ENCODE results near the gene LRRC61.

LRRC61 gene

GRCh38 chr7:150345012-150345411 lies 21.9 kb downstream of the LRRC61 start:
- H3K4me3 ChIP-seq (ENCODE audit: low read length) = no peak overlapping the region
- TF ChIP-seq, protein P1, sequence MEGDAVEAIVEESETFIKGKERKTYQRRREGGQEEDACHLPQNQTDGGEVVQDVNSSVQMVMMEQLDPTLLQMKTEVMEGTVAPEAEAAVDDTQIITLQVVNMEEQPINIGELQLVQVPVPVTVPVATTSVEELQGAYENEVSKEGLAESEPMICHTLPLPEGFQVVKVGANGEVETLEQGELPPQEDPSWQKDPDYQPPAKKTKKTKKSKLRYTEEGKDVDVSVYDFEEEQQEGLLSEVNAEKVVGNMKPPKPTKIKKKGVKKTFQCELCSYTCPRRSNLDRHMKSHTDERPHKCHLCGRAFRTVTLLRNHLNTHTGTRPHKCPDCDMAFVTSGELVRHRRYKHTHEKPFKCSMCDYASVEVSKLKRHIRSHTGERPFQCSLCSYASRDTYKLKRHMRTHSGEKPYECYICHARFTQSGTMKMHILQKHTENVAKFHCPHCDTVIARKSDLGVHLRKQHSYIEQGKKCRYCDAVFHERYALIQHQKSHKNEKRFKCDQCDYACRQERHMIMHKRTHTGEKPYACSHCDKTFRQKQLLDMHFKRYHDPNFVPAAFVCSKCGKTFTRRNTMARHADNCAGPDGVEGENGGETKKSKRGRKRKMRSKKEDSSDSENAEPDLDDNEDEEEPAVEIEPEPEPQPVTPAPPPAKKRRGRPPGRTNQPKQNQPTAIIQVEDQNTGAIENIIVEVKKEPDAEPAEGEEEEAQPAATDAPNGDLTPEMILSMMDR (IDR thresholded peaks at IDR 0.05; ENCODE audit: insufficient read depth, low read depth, low read length, missing control alignments) = no peak
- DNase-seq (ENCODE audit: low read depth) = no peak

DNA sequence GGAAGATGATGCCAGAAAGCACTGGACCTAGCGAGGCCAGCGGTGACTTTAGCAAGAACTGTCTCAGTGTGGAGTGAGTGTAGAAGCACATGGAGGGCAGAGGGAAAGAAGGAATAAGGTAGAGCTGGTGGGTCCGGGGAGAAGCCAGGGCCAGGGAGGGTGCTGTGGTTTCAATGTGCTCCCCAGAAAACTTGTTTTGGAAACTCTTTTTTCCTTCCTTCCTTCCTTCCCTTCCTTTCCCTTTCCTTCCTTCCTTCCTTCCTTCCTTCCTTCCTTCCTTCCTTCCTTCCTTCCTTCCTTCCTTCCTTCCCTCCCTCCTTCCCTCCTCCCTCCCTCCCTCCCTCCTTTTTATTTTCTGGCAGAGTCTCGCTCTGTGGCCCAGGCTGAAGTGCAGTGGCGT lies 23.8 kb downstream of the LRRC61 start:
- no peak for DNase-seq (ENCODE audit: low read depth)
- TF ChIP-seq, protein P1 (IDR thresholded peaks at IDR 0.05; ENCODE audit: insufficient read depth, low read depth, low read length, missing control alignments) = no peak
- no peak overlapping the region for H3K4me3 ChIP-seq (ENCODE audit: low read length)

- TF ChIP-seq, protein P1 (IDR thresholded peaks at IDR 0.05; ENCODE audit: insufficient read depth, low read depth, low read length, missing control alignments) = no peak
- no peak for DNase-seq (ENCODE audit: low read depth)
- no peak overlapping the region for H3K4me3 ChIP-seq (ENCODE audit: low read length)
Observed at GRCh38 chr7:150351587-150352194, 28.5 kb downstream of the LRRC61 start.

GRCh38 chr7:150355666-150356059 lies 32.5 kb downstream of the LRRC61 start:
- no peak overlapping the region for H3K4me3 ChIP-seq (ENCODE audit: low read length)
- DNase-seq (ENCODE audit: low read depth) = no peak
- TF ChIP-seq, protein P1 (IDR thresholded peaks at IDR 0.05; ENCODE audit: insufficient read depth, low read depth, low read length, missing control alignments) = no peak

DNA sequence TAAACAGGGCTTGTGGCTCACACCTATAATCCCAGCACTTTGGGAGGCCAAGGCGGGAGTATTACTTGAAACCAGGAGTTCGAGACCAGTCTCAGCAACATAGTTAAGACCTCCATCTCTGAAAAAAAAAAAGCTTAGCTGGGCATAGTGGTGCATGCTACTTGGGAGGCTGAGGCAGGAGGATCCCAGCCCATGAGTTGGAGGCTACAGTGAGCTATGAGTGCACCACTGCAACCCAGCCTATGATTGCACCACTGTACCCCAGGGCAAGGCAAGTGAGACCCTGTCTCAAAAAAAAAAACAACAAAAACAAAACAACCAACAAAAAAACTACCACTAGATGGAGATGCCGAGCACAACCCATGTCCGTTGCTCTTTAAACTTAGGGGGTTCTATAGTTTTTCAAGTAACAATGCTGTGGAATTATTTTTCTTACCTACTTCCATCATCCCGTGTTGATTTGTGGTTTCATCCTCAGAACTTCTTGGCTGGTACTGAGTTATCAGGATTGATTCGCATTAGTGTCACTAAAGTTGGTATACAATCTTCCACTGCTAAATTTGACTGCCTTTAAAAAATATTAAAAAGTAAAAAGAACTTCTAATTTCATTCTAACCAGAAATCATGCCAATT lies 33.2 kb downstream of the LRRC61 start:
- peak; percentile 31 for DNase-seq (ENCODE audit: low read depth)
- TF ChIP-seq, protein P1 (IDR thresholded peaks at IDR 0.05; ENCODE audit: insufficient read depth, low read depth, low read length, missing control alignments) = peak; percentile 69
- no peak overlapping the region for H3K4me3 ChIP-seq (ENCODE audit: low read length)

DNA sequence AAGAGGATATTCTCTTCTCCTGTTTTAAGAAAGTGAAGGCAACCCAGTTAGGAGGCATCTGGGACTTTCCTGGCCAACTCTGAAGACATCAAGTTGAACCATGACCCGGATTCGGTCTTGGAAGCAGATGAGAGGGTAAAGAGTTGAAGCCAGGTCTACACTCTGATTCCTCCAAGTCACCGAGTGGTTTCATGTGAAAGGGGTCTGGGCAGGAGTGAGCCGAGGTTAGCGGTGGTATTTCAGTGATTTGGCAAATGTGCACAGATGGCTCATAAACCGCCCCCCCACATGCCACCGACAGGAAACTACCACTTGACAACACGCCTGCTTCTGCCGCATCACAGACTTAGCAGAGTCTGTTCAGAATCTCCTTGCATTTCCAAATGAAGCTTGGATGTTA lies 34.1 kb downstream of the LRRC61 start:
- DNase-seq (ENCODE audit: low read depth) = no peak
- TF ChIP-seq, protein P1 (IDR thresholded peaks at IDR 0.05; ENCODE audit: insufficient read depth, low read depth, low read length, missing control alignments) = no peak
- H3K4me3 ChIP-seq (ENCODE audit: low read length) = no peak overlapping the region

Measured in epithelial cell of esophagus (primary cell).